Measurements from ENCODE around the gene SPPL3.
"Not testable (repeated sequence)": the region's sequence is repeated elsewhere in the genome, so short reads cannot be mapped to it uniquely, and the experiment has no call there.

The SPPL3 gene

GRCh38 chr12:120750806-120751205 is 153.4 kb downstream of the SPPL3 start:
- no peak for DNase-seq (ENCODE audit: low read depth, low spot score)

- no peak for DNase-seq (ENCODE audit: low read depth, low spot score)
Measured at GRCh38 chr12:120749256-120749655, 154.9 kb downstream of the SPPL3 start.

GRCh38 chr12:120748242-120748641 is 155.9 kb downstream of the SPPL3 start:
- no peak for DNase-seq (ENCODE audit: low read depth, low spot score)

DNA sequence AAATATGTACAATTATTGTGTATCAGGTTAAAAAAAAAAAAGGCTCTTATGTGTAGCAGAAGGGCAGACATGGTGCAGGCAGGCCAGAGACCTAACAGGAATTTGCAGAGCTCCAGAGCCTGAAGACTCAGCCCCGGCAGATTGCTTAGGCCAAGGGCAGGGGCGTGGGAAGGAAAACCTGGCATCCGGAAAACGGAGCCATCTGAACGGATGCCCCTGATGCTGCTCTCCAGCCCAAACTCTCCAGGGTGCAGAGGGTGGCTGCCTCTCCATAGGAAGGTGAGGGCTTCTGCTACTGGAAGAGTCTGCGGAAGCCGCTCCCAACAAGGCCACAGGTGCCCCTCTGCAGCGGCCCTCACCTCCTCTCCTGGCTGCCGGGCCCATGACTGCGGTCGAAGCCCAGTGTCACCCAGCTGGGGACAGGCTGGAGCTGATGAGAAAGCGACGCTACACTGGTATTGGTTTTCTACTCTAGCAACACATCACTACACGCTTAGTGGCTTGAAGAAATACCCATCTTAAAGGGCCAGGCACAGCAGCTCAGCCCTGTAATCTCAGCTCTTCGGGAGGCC is 159.2 kb downstream of the SPPL3 start:
- DNase-seq (ENCODE audit: low read depth, low spot score) = no peak

- no peak for DNase-seq (ENCODE audit: low read depth, low spot score)
Measured at GRCh38 chr12:120741476-120742421, 162.4 kb downstream of the SPPL3 start.

DNA sequence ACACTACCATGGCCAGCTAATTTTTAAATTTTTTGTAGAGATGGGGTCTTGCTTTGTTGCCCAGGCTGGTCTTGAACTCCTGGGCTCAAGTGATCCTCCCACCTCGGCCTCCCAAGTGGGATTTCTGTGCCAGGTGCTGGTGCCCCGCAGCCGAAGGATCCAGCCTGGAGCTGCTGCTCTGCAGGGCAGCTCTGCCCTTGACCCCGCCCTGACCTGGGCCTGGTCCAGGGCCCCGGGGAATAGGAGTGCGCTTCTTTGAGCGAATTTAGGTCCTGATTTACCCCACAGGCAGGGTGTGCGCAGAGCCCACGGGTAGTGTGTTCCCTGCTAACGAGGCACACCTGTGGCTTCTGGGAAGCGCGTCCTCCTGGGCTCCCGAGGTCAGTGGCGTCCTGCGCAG is 163.3 kb downstream of the SPPL3 start:
- DNase-seq (ENCODE audit: low read depth, low spot score) = no peak

DNA sequence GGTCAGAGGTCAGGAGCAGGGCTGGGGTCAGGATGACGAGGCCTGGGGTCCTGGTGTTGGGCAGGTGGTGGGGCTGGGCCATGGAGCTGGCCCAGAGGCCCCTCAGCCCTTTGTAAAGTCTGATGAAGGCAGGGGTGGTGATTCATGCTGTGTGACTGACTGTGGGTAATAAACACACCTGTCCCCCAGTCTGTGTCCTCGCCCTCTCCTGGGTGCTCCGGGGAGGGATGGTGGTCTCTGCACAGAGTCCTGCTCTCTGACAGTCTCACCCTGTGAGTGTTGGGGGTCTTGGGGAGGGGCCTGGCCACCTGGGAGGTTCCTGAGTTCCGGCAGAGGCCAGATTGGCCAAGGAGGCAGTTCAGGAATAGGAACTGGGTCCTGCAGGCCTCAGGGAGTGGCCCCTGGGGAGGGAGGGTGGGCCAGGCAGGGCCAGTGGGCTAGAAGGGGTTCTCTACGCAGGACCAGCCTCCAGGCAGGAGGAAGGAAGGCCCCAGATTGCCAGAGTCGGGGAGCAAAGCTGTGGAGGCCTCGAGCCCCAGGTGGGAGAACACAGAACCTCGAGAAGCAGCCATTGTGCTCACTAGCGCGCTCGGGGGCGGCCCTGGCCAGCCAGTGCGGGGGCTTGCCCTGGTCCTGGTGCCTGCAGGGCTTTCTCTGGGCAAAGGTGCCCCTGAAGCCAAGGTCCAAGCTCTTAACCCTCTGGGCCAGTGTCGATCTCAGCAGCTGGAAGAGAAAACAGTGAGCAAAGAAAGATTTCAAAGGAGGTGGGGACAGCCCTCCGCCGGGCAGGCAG is 164.1 kb downstream of the SPPL3 start:
- no peak for DNase-seq (ENCODE audit: low read depth, low spot score)

DNA sequence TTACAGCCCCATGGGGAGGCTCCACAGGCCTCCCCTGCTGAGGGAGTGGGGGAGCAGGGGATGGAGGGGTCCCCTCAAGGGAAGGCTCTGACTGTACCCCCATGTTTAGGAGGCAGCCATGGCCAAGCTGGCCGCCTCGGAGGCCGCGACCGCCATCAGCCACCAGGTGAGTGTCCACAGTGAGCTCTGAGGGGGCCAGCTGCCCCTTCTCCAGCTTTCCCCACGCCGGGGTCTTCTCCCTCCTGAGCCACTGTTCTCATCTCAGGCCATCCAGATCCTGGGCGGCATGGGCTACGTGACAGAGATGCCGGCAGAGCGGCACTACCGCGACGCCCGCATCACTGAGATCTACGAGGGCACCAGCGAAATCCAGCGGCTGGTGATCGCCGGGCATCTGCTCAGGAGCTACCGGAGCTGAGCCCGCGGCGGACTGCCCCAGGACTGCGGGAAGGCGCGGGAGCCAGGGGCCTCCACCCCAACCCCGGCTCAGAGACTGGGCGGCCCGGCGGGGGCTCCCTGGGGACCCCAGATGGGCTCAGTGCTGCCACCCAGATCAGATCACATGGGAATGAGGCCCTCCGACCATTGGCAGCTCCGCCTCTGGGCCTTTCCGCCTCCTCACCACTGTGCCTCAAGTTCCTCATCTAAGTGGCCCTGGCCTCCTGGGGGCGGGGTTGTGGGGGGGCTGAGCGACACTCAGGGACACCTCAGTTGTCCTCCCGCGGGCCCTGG is 165.0 kb downstream of the SPPL3 start:
- no peak for DNase-seq (ENCODE audit: low read depth, low spot score)

DNA sequence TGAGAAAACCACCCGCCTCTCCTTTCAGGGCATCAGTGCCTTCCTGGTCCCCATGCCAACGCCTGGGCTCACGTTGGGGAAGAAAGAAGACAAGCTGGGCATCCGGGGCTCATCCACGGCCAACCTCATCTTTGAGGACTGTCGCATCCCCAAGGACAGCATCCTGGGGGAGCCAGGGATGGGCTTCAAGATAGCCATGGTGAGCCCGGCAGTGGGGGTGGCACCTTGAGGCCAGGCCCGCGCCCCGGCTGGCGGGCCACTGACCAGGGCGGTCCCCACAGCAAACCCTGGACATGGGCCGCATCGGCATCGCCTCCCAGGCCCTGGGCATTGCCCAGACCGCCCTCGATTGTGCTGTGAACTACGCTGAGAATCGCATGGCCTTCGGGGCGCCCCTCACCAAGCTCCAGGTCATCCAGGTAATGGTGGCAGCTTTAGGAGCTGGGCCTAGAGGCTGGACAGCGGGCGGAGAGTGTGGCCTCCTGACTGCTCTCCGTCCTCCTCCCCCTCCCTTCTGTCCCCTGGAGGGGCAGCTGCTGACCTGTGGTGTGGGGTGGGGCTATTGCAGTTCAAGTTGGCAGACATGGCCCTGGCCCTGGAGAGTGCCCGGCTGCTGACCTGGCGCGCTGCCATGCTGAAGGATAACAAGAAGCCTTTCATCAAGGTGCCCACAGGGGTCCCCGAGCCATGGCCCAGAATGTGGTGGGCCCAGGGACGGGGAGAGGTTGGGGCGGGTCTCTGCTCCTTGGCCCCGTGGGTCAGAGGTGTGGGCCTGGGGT is 165.7 kb downstream of the SPPL3 start:
- DNase-seq (ENCODE audit: low read depth, low spot score) = no peak

DNA sequence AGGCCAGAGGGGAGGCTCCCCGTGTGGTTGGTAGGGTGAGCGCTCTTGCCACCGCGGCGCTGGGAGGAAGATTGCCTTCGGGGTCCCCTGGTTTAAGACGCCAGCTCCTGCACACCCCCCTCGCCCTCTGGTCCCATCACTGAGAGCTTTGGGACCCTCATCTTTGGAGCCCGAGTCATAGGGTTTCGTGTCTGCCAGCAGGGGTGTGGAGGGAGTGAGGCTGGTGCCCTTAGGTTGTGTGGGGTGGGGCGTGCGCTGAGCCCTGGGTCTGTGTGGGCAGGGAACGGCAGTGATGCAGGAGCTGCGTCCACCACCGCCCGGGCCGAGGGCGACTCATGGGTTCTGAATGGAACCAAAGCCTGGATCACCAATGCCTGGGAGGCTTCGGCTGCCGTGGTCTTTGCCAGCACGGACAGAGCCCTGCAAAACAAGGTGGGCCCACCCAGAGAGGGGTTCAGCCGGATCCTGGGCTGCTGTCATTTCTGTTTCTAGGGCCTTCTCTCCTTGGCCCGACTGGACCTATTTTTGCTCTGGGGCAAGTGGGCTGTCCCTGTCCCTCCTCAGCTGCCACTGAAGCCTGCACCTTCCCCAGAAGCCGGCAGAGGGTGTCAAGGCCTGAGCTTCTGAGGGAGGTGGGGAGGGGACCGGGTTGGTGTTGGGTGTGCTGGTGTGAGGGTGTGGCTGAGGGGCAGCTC is 166.5 kb downstream of the SPPL3 start:
- no peak for DNase-seq (ENCODE audit: low read depth, low spot score)

DNA sequence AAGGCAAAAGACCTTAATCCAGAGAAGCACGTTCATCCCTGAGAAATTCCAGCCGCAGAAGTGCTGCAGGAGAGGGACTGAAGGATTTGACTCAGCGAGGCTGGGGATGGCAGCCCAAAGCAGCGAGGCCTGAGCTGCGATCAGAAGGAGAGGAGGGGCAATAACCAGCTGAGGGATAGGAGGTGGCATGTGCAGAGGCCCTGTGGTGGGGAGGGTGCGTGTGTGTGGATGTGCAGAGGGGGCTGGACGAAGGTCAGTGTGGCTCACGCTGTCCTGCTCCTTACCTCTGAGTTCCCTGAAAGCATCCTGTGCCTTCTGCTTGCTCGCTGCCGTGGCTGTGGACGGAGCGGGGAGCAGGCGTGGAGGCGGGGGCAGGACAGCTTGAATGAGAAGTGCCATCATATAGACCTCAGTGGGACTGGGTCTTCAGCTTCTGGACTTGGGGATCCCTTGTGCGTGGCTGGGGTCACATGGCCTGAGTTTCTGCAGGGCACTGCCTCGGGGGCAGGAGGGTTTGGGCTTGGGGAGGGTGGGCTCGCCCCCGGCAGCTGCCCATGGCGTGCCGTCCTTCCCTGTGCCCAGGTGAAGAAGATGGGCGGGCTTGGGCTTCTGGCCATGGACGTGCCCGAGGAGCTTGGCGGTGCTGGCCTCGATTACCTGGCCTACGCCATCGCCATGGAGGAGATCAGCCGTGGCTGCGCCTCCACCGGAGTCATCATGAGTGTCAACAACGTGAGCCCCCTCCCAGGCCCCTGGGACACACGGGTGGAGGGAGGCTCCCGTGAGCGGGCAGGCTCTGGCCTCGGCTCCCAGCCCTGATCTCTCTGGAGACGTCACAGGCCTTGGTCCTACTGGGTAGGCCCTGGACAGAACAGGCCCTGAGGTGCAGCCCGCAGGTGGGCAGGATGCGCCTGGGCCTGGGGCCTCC is 167.5 kb downstream of the SPPL3 start:
- DNase-seq (ENCODE audit: low read depth, low spot score) = no peak

DNA sequence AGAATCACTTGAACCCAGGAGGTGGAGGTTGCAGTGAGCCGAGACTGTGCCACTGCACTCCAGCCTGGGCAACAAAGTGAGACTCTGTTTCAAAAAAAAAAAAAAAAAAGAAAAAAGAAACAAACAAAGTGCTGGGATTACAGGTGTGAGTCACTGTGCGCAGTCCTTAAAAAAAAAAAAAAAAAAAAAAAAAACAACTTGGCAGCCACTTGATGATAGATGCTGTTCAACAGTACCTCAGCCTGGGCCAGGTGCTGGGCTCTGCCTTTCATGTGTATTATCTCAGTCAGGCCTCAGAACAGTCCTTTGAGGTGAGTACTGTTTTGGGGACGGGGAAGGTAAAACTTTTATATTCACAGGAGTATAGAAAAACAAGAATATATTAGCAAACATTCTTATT is 169.0 kb downstream of the SPPL3 start:
- no peak for DNase-seq (ENCODE audit: low read depth, low spot score)

- no peak for DNase-seq (ENCODE audit: low read depth, low spot score)
Measured at GRCh38 chr12:120734210-120734609, 169.9 kb downstream of the SPPL3 start.

DNA sequence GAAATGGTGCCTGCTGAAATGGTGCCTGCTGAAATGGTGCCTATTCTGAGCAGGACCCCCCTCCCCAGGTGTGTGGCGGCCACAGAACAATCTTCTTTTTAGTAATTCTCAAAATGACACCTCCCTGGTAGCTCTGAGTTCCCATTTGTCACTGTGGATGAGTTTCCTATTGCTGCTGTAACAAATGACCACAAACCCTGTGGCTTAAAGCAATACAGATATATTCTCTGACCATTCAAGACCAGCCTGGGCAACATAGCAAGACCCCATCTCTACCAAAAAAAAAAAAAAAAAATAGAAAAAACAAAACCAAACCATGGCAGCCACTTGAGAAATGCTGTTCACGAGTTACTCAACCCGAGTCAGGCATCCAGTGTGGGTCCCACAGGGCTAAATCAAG is 170.6 kb downstream of the SPPL3 start:
- DNase-seq (ENCODE audit: low read depth, low spot score) = no peak

DNA sequence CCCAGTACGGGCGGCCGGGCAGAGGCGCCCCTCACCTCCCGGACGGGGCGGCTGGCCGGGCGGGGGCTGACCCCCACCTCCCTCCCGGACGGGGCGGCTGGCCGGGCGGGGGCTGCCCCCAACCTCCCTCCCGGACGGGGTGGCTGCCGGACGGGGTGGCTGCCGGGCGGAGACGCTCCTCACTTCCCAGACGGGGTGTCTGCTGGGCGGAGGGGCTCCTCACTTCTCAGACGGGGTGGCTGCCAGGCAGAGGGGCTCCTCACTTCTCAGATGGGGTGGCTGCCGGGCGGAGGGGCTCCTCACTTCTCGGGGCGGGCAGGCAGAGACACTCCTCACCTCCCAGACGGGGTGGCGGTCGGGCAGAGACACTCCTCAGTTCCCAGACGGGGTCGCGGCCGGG is 172.0 kb downstream of the SPPL3 start:
- DNase-seq (ENCODE audit: low read depth, low spot score) = not testable (repeated sequence)

GRCh38 chr12:120726961-120727360 is 177.2 kb downstream of the SPPL3 start:
- no peak for DNase-seq (ENCODE audit: low read depth, low spot score)

DNA sequence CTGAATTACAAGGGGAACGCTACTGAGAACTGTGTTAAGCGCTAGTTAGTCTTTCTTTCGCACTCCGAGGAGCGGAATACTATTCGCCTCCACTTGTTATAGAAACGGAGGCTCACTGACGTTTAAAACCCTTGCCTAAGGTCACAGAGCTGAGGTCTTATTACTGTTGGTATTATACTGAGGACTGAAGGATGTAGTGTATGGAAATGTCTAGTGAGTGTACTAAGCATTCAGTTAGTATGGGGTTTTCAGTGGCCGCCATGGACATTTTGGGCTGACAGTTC is 177.7 kb downstream of the SPPL3 start:
- no peak for DNase-seq (ENCODE audit: low read depth, low spot score)

DNA sequence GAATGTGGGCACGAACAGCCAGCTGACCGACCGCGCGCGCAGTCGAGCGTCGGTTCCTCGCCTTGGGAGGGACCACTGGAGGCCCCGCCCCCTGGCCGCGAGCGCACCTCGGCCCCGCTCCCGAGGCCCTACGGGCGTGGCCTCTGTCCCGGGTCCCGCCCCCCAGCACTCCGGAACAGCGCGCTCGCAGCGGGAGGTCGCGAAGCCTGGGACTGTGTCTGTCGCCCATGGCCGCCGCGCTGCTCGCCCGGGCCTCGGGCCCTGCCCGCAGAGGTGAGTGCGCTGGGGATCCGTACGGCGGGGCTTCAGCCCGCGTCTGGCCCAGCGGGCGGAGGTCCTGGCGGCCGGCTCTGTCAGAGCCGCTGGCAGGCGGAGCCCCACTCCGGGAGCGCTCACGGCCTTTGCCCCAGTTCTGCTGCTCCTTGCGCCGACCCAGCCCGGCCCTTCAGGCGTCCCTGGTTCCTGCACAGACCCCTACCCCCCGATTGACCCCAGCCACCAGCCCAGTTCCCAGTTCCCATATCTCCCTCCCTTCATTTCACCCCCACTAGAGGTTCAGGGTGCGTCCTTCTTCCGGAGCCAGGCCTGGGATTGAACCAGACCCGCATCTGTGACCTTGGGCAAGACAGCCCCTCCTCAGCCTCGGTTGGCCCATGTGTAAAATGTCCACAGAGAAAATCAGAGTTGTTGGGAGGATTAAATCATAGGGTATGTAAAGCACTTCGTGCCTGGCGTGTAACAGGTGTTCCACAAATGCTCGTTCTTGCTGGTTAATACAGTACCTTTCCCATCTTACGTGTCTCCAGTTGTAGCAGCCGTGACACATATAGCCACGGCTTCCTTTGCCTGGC is 178.3 kb downstream of the SPPL3 start, which contains the start of gene ACADS:
Gene ACADS (plus strand): TSS at position 168 of the 851 bp plus-strand sequence. CDS start 60 bp downstream, at position 228.
- DNase-seq (ENCODE audit: low read depth, low spot score) = peak; percentile 80

Data from activated naive CD8-positive, alpha-beta T cell treated with anti-CD3 and anti-CD28 coated beads, Interleukin-2, amount 50 U/mL, for 16 hours (primary cell).